ENCODE measurements around the gene SEC63.
A peak's percentile ranks its signal among the peaks of the same experiment; 100 is the strongest.
"Not testable (repeated sequence)": the region's sequence is repeated elsewhere in the genome, so short reads cannot be mapped to it uniquely, and the experiment has no call there.

SEC63 gene

DNA sequence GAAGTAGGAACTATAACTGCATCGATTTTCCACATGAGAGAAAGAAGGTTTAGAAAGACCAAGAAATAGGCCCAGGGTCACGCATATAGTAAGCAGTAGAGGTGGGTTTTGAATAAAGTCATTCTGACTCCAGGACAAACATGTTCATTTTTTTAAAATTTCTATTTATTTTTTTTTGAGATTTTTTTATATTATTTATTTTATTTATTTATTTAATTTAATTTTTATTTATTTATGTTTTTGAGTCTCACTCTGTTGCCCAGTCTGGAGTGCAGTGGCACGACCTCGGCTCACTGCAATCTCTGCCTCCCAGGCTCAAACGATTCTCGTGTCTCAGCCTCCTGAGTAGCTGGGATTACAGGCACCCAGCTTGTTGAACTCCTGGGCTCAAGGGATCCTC, 13.2 kb upstream of the SEC63 start:
- no peak for DNase-seq

DNA sequence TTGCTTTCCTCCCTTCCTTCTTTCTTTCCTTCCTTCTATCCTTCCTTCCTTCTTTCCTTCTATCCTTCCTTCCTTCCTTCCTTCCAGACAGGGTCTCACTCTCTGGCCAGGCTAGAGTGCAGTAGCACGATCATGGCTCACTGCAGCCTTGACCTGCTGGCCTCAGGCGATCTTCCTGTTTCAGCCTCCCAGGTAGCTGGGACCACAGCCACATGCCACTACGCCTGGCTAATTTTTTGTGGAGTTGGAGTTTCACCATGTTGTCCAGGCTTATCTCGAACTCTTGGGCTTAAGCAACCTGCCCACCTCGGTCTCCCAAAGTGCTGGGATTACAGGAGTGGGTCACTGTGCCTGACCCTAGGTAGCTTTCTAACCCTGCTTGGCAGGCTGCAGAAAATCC, 12.2 kb upstream of the SEC63 start:
- DNase-seq = no peak

DNA sequence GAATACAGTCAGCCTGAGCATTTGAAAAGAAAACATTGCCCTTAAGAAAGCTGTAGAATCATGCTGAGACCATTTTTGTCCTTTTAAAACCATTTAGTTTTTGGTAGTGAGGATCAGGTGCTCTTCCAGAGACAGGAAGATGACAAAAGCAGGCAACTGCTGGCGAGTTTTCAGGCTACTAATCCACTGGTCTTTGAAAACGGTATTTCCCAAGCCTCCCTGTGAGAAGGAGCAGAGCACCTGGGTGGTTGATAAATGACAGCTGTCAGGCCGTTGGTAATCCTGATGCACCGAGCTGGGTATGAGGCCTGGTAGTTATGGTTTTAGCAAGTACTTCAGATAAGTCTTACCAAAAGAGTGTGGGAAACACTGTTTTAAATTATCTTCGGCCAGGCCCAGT, 10.1 kb upstream of the SEC63 start:
- DNase-seq = no peak

DNA sequence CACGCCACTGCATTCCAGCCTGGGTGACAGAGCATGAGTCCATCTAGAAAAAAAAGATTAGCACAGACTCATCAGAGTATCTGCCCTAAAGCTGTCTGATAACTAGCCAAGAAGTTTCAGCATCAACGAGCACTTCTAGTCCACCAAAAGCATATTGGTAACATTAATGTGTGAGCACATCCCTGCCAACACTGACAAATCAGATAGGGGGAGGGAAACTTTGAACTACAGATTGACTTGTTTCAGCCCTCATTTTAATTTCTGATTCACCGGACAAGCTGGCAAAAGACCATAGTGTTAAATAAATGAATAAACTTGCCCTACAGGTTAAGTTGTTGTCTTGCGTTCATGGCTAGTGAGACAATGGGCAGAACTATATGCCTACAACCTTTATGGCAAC, 7.7 kb upstream of the SEC63 start:
- no peak for DNase-seq

DNA sequence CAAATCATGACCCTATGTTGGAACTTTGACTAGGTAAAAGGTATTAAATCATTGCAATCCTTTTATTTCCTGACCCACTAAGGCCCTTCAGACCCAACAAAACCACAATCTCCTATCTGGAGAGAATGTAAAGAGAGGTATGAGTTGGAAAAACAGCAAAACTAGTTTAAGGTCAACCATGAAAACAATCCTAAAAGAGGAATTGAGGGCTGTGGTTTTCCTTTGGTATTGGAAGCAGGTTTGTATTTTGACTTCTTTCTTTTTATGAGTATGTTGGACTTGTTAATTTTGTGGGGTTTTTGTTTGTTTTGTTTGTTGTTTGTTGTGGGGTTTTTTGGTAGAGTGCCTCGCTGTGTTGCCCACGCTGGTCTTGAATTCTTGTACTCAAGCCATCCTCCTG, 4.7 kb upstream of the SEC63 start:
- DNase-seq = no peak

DNA sequence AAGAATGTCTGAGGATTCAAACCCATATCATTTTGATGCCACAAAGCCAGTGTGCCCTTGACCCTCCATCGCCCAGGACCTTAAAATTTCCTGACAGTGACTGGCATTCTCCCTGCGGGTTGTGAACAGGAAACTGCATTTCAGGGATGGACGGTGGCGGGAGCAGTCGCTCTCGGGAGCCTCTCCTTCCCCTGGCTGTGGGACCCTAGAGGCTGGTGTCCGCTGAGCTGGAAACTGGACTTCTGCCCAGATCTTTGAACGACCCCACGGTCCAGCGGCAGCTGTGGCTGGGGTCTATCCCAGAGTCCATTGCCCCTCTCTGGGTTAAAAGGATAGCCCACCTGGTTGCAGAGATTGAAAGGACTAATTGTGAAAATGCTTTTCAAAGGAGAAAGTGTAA, 1.4 kb upstream of the SEC63 start:
- no peak for DNase-seq

DNA sequence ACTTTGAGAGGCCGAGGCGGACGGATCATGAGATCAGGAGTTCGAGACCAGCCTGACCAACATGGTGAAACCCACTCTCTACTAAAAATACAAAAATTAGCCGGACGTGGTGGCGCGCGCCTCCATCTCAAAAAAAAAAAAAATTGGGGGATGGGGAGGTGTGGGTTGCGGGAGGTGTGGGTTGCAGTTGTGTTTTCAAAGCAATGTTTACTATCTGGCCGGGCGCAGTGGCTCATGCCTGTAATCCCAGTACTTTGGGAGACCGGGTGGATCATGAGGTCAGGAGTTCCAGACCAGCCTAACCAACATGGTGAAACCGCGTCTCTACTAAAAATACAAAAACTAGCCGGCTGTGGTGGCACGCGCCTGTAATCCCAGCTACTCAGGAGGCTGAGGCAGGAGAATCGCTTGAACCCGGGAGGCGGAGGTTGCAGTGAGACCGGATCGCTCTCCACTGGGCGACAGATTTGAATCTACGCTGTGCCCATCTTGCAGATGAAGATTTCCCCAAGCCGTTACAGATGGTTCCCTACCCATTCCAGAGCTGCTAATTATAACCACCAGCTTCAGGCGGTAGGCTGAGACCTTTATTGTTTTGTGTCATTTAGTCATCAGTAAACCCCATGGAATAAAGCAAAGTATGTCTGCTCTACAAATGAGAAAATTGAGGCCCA, 818 bp upstream of the SEC63 start:
- DNase-seq = not testable (repeated sequence)

DNA sequence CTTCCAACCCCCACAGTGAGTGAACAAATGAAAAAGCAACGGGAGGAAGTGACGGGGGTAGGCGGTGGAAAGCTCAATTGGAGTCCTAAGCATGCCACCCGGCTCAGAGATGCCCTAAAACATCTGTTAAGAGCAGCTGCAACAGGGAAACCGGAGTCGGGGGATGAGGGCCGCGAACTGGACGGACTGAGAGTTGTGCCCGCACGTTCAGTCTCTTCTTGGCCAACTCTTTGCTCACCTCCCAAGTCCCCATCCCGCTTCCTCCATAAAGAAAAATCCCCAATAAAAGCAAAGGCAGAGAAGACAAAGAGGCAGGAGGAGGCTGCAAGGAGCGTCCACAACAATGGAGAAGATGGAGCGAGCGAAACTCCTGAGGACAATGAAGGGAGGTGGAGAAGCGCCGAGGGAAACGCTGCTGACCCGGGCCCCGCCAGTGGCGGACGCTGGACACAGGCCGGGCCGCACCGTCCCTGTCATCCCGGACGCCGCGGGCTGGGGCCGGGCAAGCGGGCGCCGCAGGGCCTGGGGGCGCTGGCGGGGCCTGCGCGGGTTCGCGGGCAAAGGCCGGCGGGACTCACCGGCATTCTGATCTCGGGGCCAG, 600 bp downstream of the SEC63 start:
- peak; percentile 37 to 51 for DNase-seq

DNA sequence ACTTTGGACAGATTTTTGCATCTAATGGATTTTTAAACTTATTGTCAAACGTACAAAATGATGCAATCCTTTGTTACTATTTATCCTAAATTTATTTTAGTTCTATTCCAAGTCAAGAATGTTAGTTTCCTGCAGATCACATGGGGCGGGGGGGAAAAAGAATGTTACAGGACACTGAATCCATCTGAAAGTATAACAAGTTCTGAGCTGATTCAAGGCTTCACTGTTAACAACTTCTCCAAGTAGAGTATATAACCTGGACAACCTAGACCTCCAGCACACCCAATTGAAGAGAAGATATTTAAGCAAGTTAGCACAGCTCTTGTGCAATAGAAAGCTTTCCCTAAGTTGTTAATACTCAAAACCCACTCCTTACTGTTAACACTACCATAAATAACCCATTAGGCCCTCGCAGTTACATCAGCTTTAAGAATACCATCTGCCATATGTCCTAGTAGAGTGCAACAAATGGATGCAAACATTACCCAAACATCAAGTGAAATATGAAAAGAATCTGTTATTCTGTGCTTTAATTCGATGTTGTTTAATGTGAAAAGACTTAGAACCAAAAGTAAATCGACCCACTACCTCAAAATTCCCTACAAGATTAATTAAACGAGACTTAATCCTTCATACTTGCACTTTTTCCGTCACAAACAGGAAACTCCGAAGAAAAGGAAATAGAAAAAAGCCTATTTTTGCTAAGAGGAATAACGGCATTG, 1.3 kb downstream of the SEC63 start:
- no peak for DNase-seq

DNA sequence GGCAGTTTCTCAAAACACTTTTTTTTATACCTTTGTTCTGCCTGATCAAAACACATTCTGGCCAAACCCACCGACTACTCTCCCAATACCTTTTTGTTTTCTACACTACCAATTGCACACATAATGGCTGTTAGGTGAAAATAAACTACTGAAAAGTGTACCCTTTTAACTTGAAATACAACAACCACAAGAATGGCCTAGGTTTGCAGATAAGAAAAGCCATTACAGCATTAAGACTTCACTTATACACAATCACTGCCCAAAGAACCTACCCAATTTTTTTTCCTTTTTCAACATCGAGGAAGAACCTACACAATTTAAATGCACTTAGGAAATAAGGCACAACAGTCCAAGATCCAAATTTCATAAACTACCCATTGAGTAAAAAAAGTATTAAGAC, 1.8 kb downstream of the SEC63 start:
- no peak for DNase-seq

DNA sequence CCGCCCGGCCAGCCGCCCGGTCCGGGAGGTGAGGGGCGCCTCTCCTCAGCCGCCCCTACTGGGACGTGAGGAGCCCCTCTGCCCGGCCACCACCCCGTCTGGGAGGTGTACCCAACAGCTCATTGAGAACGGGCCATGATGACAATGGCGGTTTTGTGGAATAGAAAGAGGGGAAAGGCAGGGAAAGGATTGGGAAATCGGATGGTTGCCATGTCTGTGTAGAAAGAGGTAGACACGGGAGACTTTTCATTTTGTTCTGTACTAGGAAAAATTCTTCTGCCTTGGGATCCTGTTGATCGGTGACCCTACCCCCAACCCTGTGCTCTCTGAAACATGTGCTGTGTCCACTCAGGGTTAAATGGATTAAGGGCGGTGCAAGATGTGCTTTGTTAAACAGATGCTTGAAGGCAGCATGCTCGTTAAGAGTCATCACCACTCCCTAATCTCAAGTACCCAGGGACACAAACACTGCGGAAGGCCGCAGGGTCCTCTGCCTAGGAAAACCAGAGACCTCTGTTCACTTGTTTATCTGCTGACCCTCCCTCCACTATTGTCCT, 4.1 kb downstream of the SEC63 start:
- not testable (repeated sequence) for DNase-seq

DNA sequence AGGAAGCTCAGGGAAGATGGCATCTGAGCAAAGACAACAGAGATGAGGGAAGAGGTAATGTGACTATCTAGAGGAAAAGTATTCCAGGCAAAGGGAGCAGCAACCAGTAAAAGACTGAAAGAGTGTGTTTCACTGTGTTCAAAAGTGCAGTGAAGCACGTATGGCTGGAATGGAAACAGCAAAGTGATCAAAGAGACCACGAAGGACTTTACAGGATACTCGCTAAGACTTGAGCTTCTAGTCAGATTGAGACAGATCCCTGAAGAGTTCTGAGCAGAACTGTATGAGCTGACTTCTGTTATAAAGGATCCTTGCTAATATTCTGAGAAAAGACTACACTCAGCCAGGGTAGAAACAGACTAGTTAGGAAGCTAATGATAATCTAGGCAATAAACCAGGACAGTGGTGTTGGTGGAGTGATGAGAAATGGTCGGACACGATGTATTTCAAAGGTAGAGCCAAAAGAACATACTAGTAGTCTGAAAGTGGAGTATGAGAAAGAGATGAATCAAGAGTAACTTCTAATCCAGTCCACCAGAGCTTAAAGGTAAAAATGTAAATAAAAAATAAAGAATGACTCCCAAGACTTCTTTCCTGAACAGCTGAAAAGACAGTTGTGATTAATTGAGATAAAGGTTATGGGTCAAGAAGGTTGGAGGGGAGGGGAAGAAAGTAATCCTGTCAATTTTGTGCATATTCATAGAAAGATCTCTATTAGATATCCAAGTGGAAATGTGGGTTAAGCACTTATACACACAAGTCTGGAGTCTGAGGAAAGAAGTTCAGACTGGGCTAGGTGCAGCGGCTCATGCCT, 14.2 kb downstream of the SEC63 start:
- no peak for DNase-seq

DNA sequence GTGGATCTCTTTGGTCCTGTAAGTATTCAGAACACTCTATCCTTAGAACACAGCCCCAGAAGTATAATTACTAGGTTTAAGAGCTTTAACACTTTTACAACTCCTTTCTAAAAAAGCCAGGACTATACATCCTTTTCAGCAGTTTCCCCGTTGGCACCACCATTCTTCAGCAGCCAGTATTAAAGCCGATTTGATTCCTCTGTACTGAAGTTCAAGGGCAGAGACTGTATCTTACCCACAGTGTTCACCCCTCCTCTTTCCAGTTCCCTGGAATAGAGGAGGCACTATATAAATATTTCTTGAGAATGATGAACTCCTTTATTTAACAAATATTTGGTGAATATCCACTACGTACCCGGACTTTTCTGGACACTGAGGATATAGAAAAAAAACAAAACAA, 15.9 kb downstream of the SEC63 start:
- DNase-seq = no peak

DNA sequence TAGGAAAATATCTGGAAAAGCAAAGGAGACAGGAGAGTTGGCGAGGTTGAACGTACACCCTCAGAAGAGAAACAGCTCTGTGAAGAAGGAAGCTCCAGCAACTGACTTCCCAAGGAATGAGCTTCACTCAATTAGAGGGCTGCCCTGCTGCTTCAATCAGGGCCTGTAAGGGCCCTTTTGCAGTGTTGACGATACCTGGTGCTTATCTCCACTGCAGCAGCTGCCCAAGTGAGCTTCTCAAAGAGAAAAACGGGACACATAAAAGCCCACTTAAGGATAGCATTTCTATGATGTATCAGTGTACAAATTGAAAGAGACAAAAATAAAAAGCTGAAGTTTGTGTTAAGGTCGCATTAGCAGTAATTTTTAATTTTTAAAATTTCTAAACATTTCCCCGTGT, 16.4 kb downstream of the SEC63 start:
- DNase-seq = no peak

DNA sequence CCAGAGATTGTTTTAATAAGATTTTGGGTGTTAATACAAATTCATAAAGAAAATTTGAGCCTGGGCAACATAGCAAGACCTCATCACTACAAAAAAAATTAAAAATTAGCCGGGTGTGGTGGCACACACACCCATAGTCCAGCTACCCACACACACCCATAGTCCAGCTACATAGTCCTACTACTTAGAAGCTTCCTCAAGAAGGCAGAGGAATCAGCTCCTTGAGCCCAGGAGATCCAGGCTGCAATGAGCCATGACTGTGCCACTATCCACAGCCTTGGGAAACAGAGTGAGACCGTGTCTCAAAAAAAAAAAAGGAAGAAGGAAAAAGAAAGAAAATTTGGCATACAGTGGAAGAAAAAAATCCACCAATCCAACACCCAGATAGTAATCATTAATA, 16.8 kb downstream of the SEC63 start:
- no peak for DNase-seq

DNA sequence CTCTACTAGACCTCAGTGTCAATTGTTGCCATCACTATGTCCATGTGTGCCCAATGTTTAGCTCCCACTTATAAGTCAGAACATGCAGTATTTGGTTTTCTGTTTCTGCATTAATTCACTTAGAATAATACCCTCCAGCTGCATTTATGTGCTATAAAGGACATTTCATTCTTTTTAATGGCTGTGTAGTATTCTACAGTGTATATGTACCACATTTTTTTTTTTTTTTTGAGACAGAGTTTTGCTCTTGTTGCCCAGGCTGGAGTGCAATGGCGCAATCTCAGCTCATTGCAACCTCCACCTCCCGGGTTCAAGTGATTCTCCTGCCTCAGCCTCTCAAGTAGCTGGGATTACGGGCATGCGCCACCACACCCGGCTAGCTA, 21.1 kb downstream of the SEC63 start:
- not testable (repeated sequence) for DNase-seq

DNA sequence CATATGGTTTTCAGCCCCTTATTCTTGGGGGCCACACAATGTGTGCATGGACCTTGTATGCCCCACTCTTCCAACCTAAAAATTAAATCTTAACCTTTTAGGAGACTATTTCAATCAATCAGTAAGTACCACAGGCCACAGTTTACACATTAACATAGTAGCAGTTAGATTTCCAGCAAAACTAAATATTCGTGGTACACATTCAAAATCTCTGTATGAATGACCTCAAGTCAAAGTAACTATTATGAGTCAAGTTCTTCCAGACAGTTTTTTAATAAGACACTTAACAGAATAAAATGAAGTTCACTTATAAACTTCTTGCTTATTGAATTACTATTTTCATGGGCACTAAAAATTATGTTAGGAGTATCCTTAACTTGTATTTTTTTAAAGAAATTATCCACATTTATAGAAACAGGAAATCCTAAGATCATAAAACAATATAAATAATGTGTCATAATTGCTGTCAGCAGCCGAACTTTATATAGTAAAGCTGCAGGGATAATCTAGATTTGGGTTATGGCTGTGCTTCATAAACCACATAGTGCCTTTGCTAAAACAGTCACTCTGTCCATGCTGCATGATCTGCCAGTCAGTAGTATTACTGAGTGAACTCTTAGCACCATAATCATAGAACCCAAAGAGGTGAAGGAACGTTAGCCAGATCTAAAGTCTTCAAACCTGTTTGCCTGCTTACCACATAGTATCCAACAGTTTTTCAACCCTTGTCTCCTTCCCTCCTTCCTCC, 21.7 kb downstream of the SEC63 start:
- DNase-seq = no peak

DNA sequence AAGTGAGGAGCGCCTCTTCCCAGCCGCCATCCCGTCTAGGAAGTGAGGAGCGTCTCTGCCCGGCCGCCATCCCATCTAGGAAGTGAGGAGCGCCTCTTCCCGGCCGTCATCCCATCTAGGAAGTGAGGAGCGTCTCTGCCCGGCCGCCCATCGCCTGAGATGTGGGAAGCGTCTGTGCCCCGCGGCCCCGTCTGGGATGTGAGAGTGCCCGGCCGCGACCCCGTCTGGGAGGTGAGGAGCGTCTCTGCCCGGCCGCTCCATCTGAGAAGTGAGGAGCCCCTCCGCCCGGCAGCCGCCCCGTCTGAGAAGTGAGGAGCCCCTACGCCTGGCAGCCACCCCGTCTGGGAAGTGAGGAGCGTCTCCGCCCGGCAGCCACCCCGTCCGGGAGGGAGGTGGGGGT, 23.8 kb downstream of the SEC63 start:
- DNase-seq = not testable (repeated sequence)

DNA sequence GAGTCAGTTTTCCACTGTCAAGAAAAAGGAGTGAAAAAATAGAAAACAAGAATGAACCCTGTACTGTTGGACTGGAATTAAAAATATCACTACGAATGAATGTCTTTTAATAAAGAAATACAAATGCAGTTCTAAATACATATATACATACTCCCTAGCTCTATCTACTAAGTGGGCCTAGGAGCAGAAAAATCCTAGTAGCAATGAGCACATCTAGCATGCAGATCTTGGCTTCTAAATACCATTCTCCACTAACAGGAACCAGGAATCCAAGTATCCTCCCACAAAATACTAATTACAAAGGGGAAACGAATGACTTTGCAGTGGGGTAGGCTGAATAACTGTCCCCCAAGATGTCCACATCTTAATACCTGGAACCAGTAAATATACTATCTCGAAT, 25.4 kb downstream of the SEC63 start:
- no peak for DNase-seq

DNA sequence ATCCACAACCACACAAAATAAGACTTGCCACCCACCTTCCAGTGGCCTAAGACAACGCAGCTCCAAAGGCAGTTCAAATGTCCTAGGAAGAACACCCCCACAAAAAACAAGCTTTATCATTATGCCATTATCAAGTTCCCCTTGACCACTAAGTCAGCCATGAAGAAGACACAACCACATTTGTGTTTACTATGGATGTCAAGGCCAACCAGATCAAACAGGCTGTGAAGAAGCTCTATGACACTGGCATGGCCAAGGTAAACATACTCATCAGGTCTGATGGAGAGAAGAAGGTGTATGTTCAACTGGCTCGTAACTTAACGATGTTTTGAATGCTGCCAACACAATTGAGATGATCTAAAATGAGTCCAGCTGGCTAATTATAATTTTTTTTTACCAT, 26.1 kb downstream of the SEC63 start:
- no peak for DNase-seq

DNA sequence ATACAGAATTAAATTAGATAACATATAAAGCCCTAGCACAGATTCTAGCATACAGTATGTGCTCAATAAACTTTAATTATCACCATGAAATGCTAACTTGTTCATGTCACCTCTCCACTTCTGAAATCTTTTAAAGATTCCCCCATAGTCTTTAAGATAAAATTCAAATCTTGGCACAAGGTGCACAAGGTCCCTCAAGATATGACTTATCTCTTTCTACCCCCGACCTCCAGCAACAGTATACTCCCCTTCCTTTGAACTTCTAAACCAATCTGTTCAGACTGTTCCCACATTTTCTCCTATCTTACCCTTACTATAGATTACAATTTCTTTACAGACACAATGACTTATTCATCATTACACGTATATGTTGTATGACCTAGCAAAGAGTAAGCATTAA, 29.0 kb downstream of the SEC63 start:
- DNase-seq = no peak

DNA sequence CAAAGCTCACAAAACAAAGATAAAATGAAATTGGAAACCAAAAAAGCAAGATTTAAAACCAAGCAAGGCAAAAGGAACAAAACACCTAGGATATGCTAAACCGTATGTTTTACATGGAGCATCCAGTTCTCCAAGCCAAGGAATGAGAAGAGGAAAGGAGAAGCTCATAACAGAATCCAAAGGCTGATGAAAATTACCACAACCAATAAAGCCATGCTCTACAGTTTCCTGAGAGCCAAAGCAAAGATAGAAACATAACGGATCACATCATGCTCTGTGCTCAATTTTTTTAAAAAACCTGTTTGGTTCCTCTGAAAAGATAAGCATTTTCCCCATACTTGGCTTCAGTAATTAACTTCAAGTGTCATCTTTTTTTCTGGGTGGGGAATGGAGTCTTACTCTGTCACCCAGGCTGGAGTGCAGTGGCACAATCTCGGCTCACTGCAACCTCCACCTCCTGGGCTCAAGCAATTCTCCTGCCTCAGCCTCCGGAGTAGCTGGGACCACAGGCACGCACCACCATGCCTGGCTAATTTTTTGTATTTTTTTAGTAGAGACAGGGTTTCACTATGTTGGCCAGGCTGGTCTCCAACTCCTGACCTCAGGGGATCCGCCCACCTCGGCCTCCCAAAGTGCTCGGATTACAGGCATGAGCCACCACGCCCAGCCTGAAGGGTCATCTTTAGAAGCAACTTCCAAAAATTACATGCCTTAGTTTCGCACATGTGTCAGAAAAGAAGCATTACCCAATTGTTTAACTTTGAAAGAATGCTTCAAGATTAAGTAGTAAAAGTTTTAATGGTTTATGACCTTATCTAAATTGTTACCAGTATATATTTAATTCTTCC, 31.1 kb downstream of the SEC63 start:
- not testable (repeated sequence) for DNase-seq
